Astrocyte (in vitro differentiated cells and primary cell): ENCODE results near the gene GADL1. TPM values are rescaled to one million over a fixed set of nuclear protein-coding genes. Genes with fewer than 3 reads are reported as not detected.

Experiments used
- DNase-seq: peaks from one replicate; pipeline ENCODE4 v3.0.0-alpha.2; 2010; ENCODE audit warnings: low read depth
- FAIRE-seq: peaks from 2 replicates; lab custom pipeline; 2011; peaks lifted over from hg19 to GRCh38; lab: Jason Lieb, UNC
- H2AFZ ChIP-seq: 2 replicates; pipeline ENCODE4 v1.6.0; 2012; ENCODE audit warnings: low read depth, low read length, inconsistent platforms
- H3K27ac ChIP-seq: 2 replicates; pipeline ENCODE4 v1.5.1; 2011; ENCODE audit warnings: low read depth, low read length, inconsistent platforms
- H3K27me3 ChIP-seq: 2 replicates; pipeline ENCODE4 v1.6.0; 2011; ENCODE audit warnings: low read length, inconsistent platforms; ENCODE audit not compliant: insufficient read depth
- H3K36me3 ChIP-seq: 2 replicates; pipeline ENCODE4 v1.5.1; 2011; ENCODE audit warnings: low read length, inconsistent platforms; ENCODE audit not compliant: insufficient read depth
- H3K4me1 ChIP-seq: 2 replicates; pipeline ENCODE4 v1.5.1; 2011; ENCODE audit warnings: low read length, inconsistent platforms; ENCODE audit not compliant: insufficient read depth
- H3K4me2 ChIP-seq: 2 replicates; pipeline ENCODE4 v1.6.0; 2012; ENCODE audit warnings: low read length, inconsistent platforms
- H3K4me3 ChIP-seq: 2 replicates; pipeline ENCODE4 v1.5.1; 2011; ENCODE audit warnings: low read depth, mild to moderate bottlenecking, low read length, inconsistent platforms; ENCODE audit not compliant: insufficient read depth
- H3K79me2 ChIP-seq: 2 replicates; pipeline ENCODE4 v1.6.0; 2012; ENCODE audit warnings: mild to moderate bottlenecking, low read length, inconsistent platforms; ENCODE audit not compliant: insufficient read depth
- H3K9ac ChIP-seq: 2 replicates; pipeline ENCODE4 v1.6.0; 2012; ENCODE audit warnings: mild to moderate bottlenecking, low read length, inconsistent platforms
- H3K9me3 ChIP-seq: 2 replicates; pipeline ENCODE4 v1.5.1; 2012; ENCODE audit warnings: low read depth, mild to moderate bottlenecking, low read length, inconsistent platforms; ENCODE audit not compliant: insufficient read depth
- H4K20me1 ChIP-seq: 2 replicates; pipeline ENCODE4 v1.6.0; 2012; ENCODE audit warnings: low read length, inconsistent platforms; ENCODE audit not compliant: insufficient read depth
- H3K27ac Mint-ChIP-seq: one replicate; pipeline ENCODE4 v1.8.0; 2021; ENCODE audit warnings: mild to moderate bottlenecking, mixed read lengths; ENCODE audit not compliant: unreplicated experiment
- H3K27me3 Mint-ChIP-seq: one replicate; pipeline ENCODE4 v1.8.0; 2021; ENCODE audit warnings: low read depth, mixed read lengths; ENCODE audit not compliant: unreplicated experiment
- H3K36me3 Mint-ChIP-seq: one replicate; pipeline ENCODE4 v1.8.0; 2021; ENCODE audit warnings: low read depth, mixed read lengths; ENCODE audit not compliant: unreplicated experiment
- H3K4me1 Mint-ChIP-seq: one replicate; pipeline ENCODE4 v1.8.0; 2021; ENCODE audit warnings: low read depth, mixed read lengths; ENCODE audit not compliant: unreplicated experiment
- H3K4me3 Mint-ChIP-seq: one replicate; pipeline ENCODE4 v1.8.0; 2021; ENCODE audit warnings: mild to moderate bottlenecking, moderate library complexity, mixed read lengths; ENCODE audit not compliant: unreplicated experiment
- H3K9me3 Mint-ChIP-seq: one replicate; pipeline ENCODE4 v1.8.0; 2021; ENCODE audit warnings: mild to moderate bottlenecking, mixed read lengths; ENCODE audit not compliant: unreplicated experiment
- CTCF ChIP-seq: IDR thresholded peaks from 2 replicates; pipeline ENCODE4 v1.5.1; 2011; ENCODE audit warnings: low read depth, mild to moderate bottlenecking, inconsistent platforms, low read length, moderate library complexity; ENCODE audit not compliant: insufficient read depth
- EZH2 ChIP-seq: IDR thresholded peaks from 2 replicates; pipeline ENCODE4 v1.6.1; 2012; ENCODE audit warnings: mild to moderate bottlenecking, low read length, inconsistent platforms; ENCODE audit not compliant: insufficient read depth
- total RNA-seq: library from RNA; stranded (reverse); gene quantifications from 2 replicates; pipeline ENCODE4 v1.2.1, GENCODE V29; 2021

GADL1 gene
- total RNA-seq, 1 donor from 2014 or later: 0.09 TPM

GRCh38 chr3:30694668-30695067 is 199.8 kb downstream of the GADL1 start:
- peaks cover 10% of the 10 kb centered on the region for H3K36me3 Mint-ChIP-seq
- DNase-seq: no peak
- Histone ChIP-seq H4K20me1 (no peaks in the 10 kb centered on the region), H3K4me2 (no peak overlapping the region), H3K27ac (no peak overlapping the region), H2AFZ (no peak overlapping the region), H3K27me3 (no peaks in the 10 kb centered on the region), H3K4me1 (peaks cover 2% of the 10 kb centered on the region), H3K79me2 (peaks cover 6% of the 10 kb centered on the region), H3K4me3 (no peak overlapping the region), H3K36me3 (peaks cover 40% of the 10 kb centered on the region), H3K9ac (no peak overlapping the region), H3K9me3 (no peaks in the 10 kb centered on the region)
- no peak for FAIRE-seq
- H3K4me3 Mint-ChIP-seq: no peak overlapping the region
- no peaks in the 10 kb centered on the region for H3K9me3 Mint-ChIP-seq
- H3K4me1 Mint-ChIP-seq: peaks cover 14% of the 10 kb centered on the region
- H3K27me3 Mint-ChIP-seq: no peaks in the 10 kb centered on the region
- TF ChIP-seq CTCF: no peak
- TF ChIP-seq EZH2: no peak
- no peak overlapping the region for H3K27ac Mint-ChIP-seq

DNA sequence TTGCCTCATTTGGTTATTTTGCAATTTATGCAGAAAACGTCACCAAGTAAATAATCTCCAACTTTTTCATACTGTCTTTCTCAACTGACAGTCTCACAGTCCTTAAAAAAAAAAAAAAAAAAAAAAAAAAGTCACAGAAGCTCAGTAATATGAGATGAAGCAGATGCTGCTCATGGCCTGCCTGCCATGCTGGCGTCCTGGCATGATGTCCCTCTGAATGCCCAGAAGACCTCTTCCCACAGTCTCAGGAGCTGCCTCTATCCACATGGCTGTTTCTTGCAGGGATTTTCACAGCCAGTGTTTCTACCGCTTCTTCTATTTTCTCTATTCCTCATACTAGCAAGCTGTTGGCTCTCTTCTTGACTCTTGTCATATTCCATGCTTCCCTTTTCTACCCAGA is 200.3 kb downstream of the GADL1 start:
- no peak overlapping the region for H3K27ac ChIP-seq
- H3K36me3 ChIP-seq: peaks cover 40% of the 10 kb centered on the region
- H3K27me3 ChIP-seq: no peaks in the 10 kb centered on the region
- no peak overlapping the region for H3K4me2 ChIP-seq
- peaks cover 7% of the 10 kb centered on the region for H3K4me1 ChIP-seq
- no peaks in the 10 kb centered on the region for H3K9me3 ChIP-seq
- H3K4me3 ChIP-seq: no peak overlapping the region
- H3K9me3 Mint-ChIP-seq: no peaks in the 10 kb centered on the region
- peaks cover 6% of the 10 kb centered on the region for H3K79me2 ChIP-seq
- no peaks in the 10 kb centered on the region for H4K20me1 ChIP-seq
- DNase-seq: no peak
- H3K4me1 Mint-ChIP-seq: peaks cover 20% of the 10 kb centered on the region
- H3K9ac ChIP-seq: no peak overlapping the region
- peaks cover 10% of the 10 kb centered on the region for H3K36me3 Mint-ChIP-seq
- no peak for FAIRE-seq
- H3K4me3 Mint-ChIP-seq: no peak overlapping the region
- no peak overlapping the region for H2AFZ ChIP-seq
- H3K27ac Mint-ChIP-seq: no peak overlapping the region
- no peak for TF ChIP-seq CTCF
- no peak for TF ChIP-seq EZH2
- no peaks in the 10 kb centered on the region for H3K27me3 Mint-ChIP-seq

GRCh38 chr3:30693470-30694120 is 200.9 kb downstream of the GADL1 start:
- H3K9me3 Mint-ChIP-seq: no peaks in the 10 kb centered on the region
- no peak overlapping the region for H3K4me3 Mint-ChIP-seq
- Histone ChIP-seq H3K9me3 (no peaks in the 10 kb centered on the region), H3K79me2 (peaks cover 6% of the 10 kb centered on the region), H3K9ac (no peak overlapping the region), H3K4me3 (no peak overlapping the region), H3K27me3 (no peaks in the 10 kb centered on the region), H3K4me2 (no peak overlapping the region), H2AFZ (no peak overlapping the region), H3K36me3 (peaks cover 40% of the 10 kb centered on the region), H3K27ac (no peak overlapping the region), H3K4me1 (peaks cover 13% of the 10 kb centered on the region), H4K20me1 (no peaks in the 10 kb centered on the region)
- H3K27me3 Mint-ChIP-seq: no peaks in the 10 kb centered on the region
- H3K36me3 Mint-ChIP-seq: peaks cover 10% of the 10 kb centered on the region
- DNase-seq: peak; percentile 54
- H3K4me1 Mint-ChIP-seq: peaks cover 24% of the 10 kb centered on the region
- H3K27ac Mint-ChIP-seq: no peak overlapping the region
- no peak for FAIRE-seq
- TF ChIP-seq EZH2 (no peak), CTCF (peak; percentile 86)
